Gastroesophageal sphincter (tissue), 4 donors: Measurements from ENCODE around the gene SPDYE9. TPM values are rescaled to one million over a fixed set of nuclear protein-coding genes. Genes with fewer than 3 reads are reported as not detected.
A peak's percentile ranks its signal among the peaks of the same experiment; 100 is the strongest.
"Not testable (repeated sequence)": the region's sequence is repeated elsewhere in the genome, so short reads cannot be mapped to it uniquely, and the experiment has no call there.

Experiments used
- ATAC-seq: fragments of 150-250 bp; one replicate; pipeline ENCODE4 v1.9.1; 2016; ENCODE audit warnings: mild to moderate bottlenecking, moderate library complexity
- H3K27ac ChIP-seq, 4 donors: fragments of 200-600 bp; sonication (generic) in 3 of 4; 1 replicate in 3 of 4; 2 replicates in 1 of 4; pipeline ENCODE4 v1.5.1; 2016 to 2019
- H3K27me3 ChIP-seq: fragments of 200-600 bp; sonication (generic); one replicate; pipeline ENCODE4 v1.5.1; 2019
- H3K36me3 ChIP-seq, 2 donors: fragments of 200-600 bp; sonication (generic); one replicate each; pipeline ENCODE4 v1.5.1; 2019; ENCODE audit warnings: control low read depth in 1 of 2
- H3K4me1 ChIP-seq, 3 donors: fragments of 200-600 bp; sonication (generic); 1 replicate in 2 of 3; 2 replicates in 1 of 3; pipeline ENCODE4 v1.5.1; 2016 to 2019; ENCODE audit warnings: control low read depth in 2 of 3
- H3K4me3 ChIP-seq, 2 donors: fragments of 200-600 bp; sonication (generic); one replicate each; pipeline ENCODE4 v1.5.1; 2019; ENCODE audit warnings: mild to moderate bottlenecking in 1 of 2, moderate library complexity in 1 of 2
- H3K9me3 ChIP-seq, 3 donors: fragments of 200-600 bp; sonication (generic); one replicate each; pipeline ENCODE4 v1.5.1; 2017 to 2019; ENCODE audit warnings: control low read depth in 2 of 3
- WGBS, 2 donors: methylation state at CpG; one replicate each; pipeline ENCODE4 v1.1.5; 2018; ENCODE audit warnings: low coverage in 1 of 2; 5-methylcytosine and 5-hydroxymethylcytosine counted together
- small RNA-seq, 4 donors: library from RNA; depleted of rRNA; stranded (forward); fragments of <200 nt; gene quantifications; one replicate each; pipeline ENCODE3, GENCODE V24; 2016
- total RNA-seq, 4 donors: library from RNA; depleted of rRNA; stranded (reverse); fragments of >200 nt; gene quantifications; one replicate each; pipeline ENCODE4 v1.1.0, GENCODE V29; 2016

Gene SPDYE9
- not detected for total RNA-seq

- not testable (repeated sequence) for H3K9me3 ChIP-seq, H3K27me3 ChIP-seq, H3K4me3 ChIP-seq, H3K36me3 ChIP-seq, ATAC-seq, H3K27ac ChIP-seq, H3K4me1 ChIP-seq
- WGBS, 2 donors, result no CpG with 5 or more reads among the region's 8 CpGs
Measured at GRCh38 chr7:73085938-73086337, at the start of gene SPDYE9. Gene SPDYE9 (minus strand): TSS chr7:73086038. CDS start chr7:73084238, 1,800 bp downstream.

GRCh38 chr7:73134866-73135265 lies 49.0 kb upstream of the SPDYE9 start:
- H3K4me3 ChIP-seq, H3K4me1 ChIP-seq, H3K27ac ChIP-seq, H3K36me3 ChIP-seq, ATAC-seq, H3K27me3 ChIP-seq, H3K9me3 ChIP-seq: not testable (repeated sequence)
- no CpG with 5 or more reads among the region's 2 CpGs for WGBS, 2 donors

GRCh38 chr7:73132651-73133217 lies 46.9 kb upstream of the SPDYE9 start:
- not testable (repeated sequence) for H3K4me3 ChIP-seq, H3K27me3 ChIP-seq, H3K36me3 ChIP-seq, H3K27ac ChIP-seq, H3K4me1 ChIP-seq, H3K9me3 ChIP-seq, ATAC-seq
- no CpG with 5 or more reads among the region's 7 CpGs for WGBS, 2 donors

- H3K4me3 ChIP-seq, H3K27ac ChIP-seq, H3K9me3 ChIP-seq, H3K27me3 ChIP-seq, H3K4me1 ChIP-seq, H3K36me3 ChIP-seq, ATAC-seq: not testable (repeated sequence)
- WGBS, 2 donors, result no CpG with 5 or more reads among the region's 2 CpGs
Measured at GRCh38 chr7:73130612-73131011, 44.8 kb upstream of the SPDYE9 start.

- not testable (repeated sequence) for H3K4me1 ChIP-seq, H3K27me3 ChIP-seq, H3K36me3 ChIP-seq, H3K27ac ChIP-seq, H3K4me3 ChIP-seq, H3K9me3 ChIP-seq
- peak; percentile 69 for ATAC-seq
- WGBS, 2 donors, result no CpG with 5 or more reads among the region's 1 CpG
Measured at GRCh38 chr7:73124126-73124525, 38.3 kb upstream of the SPDYE9 start.

GRCh38 chr7:73122778-73123447 lies 37.1 kb upstream of the SPDYE9 start:
- H3K9me3 ChIP-seq, H3K27me3 ChIP-seq, ATAC-seq, H3K4me1 ChIP-seq, H3K27ac ChIP-seq, H3K36me3 ChIP-seq, H3K4me3 ChIP-seq: not testable (repeated sequence)
- no CpG with 5 or more reads among the region's 4 CpGs for WGBS, 2 donors

- H3K9me3 ChIP-seq, H3K27ac ChIP-seq, H3K4me3 ChIP-seq, H3K4me1 ChIP-seq, H3K36me3 ChIP-seq, H3K27me3 ChIP-seq, ATAC-seq: not testable (repeated sequence)
- WGBS, 2 donors, result no CpG with 5 or more reads among the region's 1 CpG
Measured at GRCh38 chr7:73118155-73118554, 32.3 kb upstream of the SPDYE9 start.

GRCh38 chr7:73057811-73058210 lies 28.0 kb downstream of the SPDYE9 start, which contains the start of gene SPDYE11:
Gene SPDYE11 (minus strand): TSS chr7:73057911. CDS start chr7:73056111, 1,800 bp downstream.
- not testable (repeated sequence) for ATAC-seq, H3K36me3 ChIP-seq

GRCh38 chr7:73029666-73030065 lies 56.2 kb downstream of the SPDYE9 start, which contains the start of gene SPDYE8:
Gene SPDYE8 (minus strand): TSS chr7:73029766. CDS start chr7:73027966, 1,800 bp downstream.
- not testable (repeated sequence) for H3K27me3 ChIP-seq, H3K4me1 ChIP-seq, H3K9me3 ChIP-seq, H3K27ac ChIP-seq, H3K4me3 ChIP-seq, H3K36me3 ChIP-seq, ATAC-seq
- no CpG with 5 or more reads among the region's 8 CpGs for WGBS, 2 donors

More at GRCh38 chr7:73057811-73058210, 28.0 kb downstream of the SPDYE9 start, which contains the start of gene SPDYE11:
- WGBS, 2 donors, result no CpG with 5 or more reads among the region's 8 CpGs
- H3K9me3 ChIP-seq, H3K27me3 ChIP-seq, H3K4me3 ChIP-seq, H3K4me1 ChIP-seq, H3K27ac ChIP-seq: not testable (repeated sequence)

Small RNAs within 50 kb of the gene (small RNA-seq; reads per million reads assigned to genes)
- gene RF00019, result 0 reads per million in 4 donors

Other genes with a start within 250 kb of the SPDYE9 start
- 10 to 100 TPM; 11.8 to 22.1 (median 14.6) TPM for gene POM121, start 160.9 kb downstream of the SPDYE9 start, total RNA-seq
- gene TRIM74, start 116.6 kb downstream of the SPDYE9 start, total RNA-seq, result 1 to 10 TPM in 1 of 4 donors, not detected in 3; 2.6 TPM
- gene SPDYE8, start 56.3 kb downstream of the SPDYE9 start, total RNA-seq, result not detected
- not detected for gene SPDYE11, start 28.1 kb downstream of the SPDYE9 start, total RNA-seq
- 10 to 100 TPM; 15.8 to 34.4 (median 26.7) TPM for gene NSUN5, start 222.8 kb upstream of the SPDYE9 start, total RNA-seq
- under 1 TPM in 3 of 4 donors, not detected in 1; 0.27 to 0.78 (median 0.42) TPM for gene TRIM50, start 242.0 kb upstream of the SPDYE9 start, total RNA-seq
- gene FKBP6, start 242.1 kb upstream of the SPDYE9 start, total RNA-seq, result not detected